ENCODE data around the gene FTO. TPM values are rescaled to one million over a fixed set of nuclear protein-coding genes. Genes with fewer than 3 reads are reported as not detected.

The FTO gene
- total and polyA plus RNA-seq, 2 of the 13 experiments (the other 11 are each of a cell fraction or from before 2014, with no cell fraction given), result 41.6 to 55.8 TPM

GRCh38 chr16:53809088-53809932, 105.4 kb downstream of the FTO start (continued):
- no peak for TF ChIP-seq ZNF496 (CRISPR knock-in tag; IDR thresholded peaks at IDR 0.05; ENCODE audit: insufficient replicate concordance)

DNA sequence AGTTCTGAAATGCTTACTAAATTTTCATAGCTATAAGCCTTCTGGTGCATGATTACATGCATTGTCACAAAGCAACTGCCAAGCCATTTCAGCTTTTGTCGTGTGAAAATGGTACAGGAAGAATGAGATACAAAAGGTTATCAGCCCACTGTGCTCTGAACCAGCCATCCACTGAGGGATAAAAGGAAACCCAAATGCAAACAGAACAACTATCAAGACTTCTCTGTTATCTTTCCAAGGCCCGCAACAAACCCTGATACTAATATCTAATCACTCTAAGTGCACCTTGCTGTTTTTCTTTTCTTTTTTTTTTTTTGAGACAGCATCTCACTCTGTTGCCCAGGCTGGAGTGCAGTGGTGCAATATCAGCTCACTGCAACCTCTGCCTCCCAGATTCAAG, 109.0 kb downstream of the FTO start:
- H3K9me3 ChIP-seq (ENCODE audit: low read length), result no peaks in the 10 kb centered on the region
- H2AFZ ChIP-seq (ENCODE audit: low read length), result no peak overlapping the region
- peaks cover 9% of the 10 kb centered on the region; the same call in 1 of the 2 replicates for H3K4me1 ChIP-seq (ENCODE audit: insufficient read depth, low read length)
- no peaks in the 10 kb centered on the region for H3K27me3 ChIP-seq (ENCODE audit: control insufficient read depth in 1 of 2, insufficient read depth in 2 of 2, low read length in 2 of 2)
- ChIA-PET POLR2A (no interaction called here), CTCF (ENCODE audit: low intra/inter-chr PET ratio, low total read pairs) (no interaction called here)
- BruUV-seq (replicated peaks), result no TSS peak
- no peak overlapping the region for H3K4me2 ChIP-seq (ENCODE audit: low read depth, low read length)
- H3K79me2 ChIP-seq (ENCODE audit: insufficient read depth, low read length), result no peaks in the 10 kb centered on the region
- FAIRE-seq (no peak), ATAC-seq (no peak), DNase-seq (ENCODE audit: low spot score) (no peak)
- intact Hi-C loops (cut with micrococcal nuclease; ENCODE audit: unreplicated experiment) (no loop called here), in situ Hi-C loops (cut with HindIII; ENCODE audit: extremely low pct_ligation_motif_present, low pct_unique_long_range_greater_than_20kb) (no loop called here)
- no peak overlapping the region for H3K4me3 ChIP-seq (replicated peaks in 1 of 3; ENCODE audit: insufficient read depth in 1 of 3, low read depth in 2 of 3, low read length in 3 of 3)
- H3K9ac ChIP-seq (ENCODE audit: insufficient read depth, low read depth, low read length), result no peak overlapping the region
- no peak overlapping the region for H3K27ac ChIP-seq (ENCODE audit: extremely low read length, insufficient read depth, low read length)
- H4K20me1 ChIP-seq (ENCODE audit: insufficient read depth, low read length), result no peaks in the 10 kb centered on the region; the same call in 1 of the 2 replicates
- WGBS (ENCODE audit: low lambda C conversion rate), result 83% methylated on average over 2 of the region's 2 CpGs
- H3K36me3 ChIP-seq (replicated peaks in 1 of 2; ENCODE audit: control insufficient read depth in 1 of 2, insufficient read depth in 2 of 2, low read length in 2 of 2), result peaks cover 0 to 22% of the 10 kb centered on the region in 2 experiments; a peak in 4 of 5 replicates
- TF ChIP-seq SMARCE1 (IDR thresholded peaks at IDR 0.05; ENCODE audit: borderline replicate concordance) (no peak), ZNF556 (CRISPR knock-in tag; IDR thresholded peaks at IDR 0.05; ENCODE audit: borderline replicate concordance) (no peak), KDM3A (CRISPR knock-in tag; IDR thresholded peaks at IDR 0.05; ENCODE audit: low read depth) (no peak), FOXA3 (CRISPR knock-in tag; IDR thresholded peaks at IDR 0.05) (no peak), GZF1 (CRISPR knock-in tag; IDR thresholded peaks at IDR 0.05) (no peak), CSRNP2 (CRISPR knock-in tag; conservative IDR thresholded peaks at IDR 0.05; ENCODE audit: low read depth) (no peak), SIX4 (CRISPR knock-in tag; IDR thresholded peaks at IDR 0.05) (no peak), TCF12 (IDR thresholded peaks at IDR 0.05) (no peak), TCF12 (CRISPR knock-in tag; IDR thresholded peaks at IDR 0.05) (no peak), RFX3 (CRISPR knock-in tag; IDR thresholded peaks at IDR 0.05) (no peak), ZSCAN9 (CRISPR knock-in tag; IDR thresholded peaks at IDR 0.05; ENCODE audit: borderline replicate concordance) (no peak), ZNF12 (CRISPR knock-in tag; IDR thresholded peaks at IDR 0.05) (no peak), TBL1XR1 (IDR thresholded peaks at IDR 0.05; ENCODE audit: borderline replicate concordance, low read length, partially characterized antibody) (no peak), ARID5B (CRISPR knock-in tag; IDR thresholded peaks at IDR 0.05) (no peak), CBX1 (IDR thresholded peaks at IDR 0.05; ENCODE audit: low read depth) (no peak)
